ENCODE measurements around the gene PSMG3.

PSMG3 gene

DNA sequence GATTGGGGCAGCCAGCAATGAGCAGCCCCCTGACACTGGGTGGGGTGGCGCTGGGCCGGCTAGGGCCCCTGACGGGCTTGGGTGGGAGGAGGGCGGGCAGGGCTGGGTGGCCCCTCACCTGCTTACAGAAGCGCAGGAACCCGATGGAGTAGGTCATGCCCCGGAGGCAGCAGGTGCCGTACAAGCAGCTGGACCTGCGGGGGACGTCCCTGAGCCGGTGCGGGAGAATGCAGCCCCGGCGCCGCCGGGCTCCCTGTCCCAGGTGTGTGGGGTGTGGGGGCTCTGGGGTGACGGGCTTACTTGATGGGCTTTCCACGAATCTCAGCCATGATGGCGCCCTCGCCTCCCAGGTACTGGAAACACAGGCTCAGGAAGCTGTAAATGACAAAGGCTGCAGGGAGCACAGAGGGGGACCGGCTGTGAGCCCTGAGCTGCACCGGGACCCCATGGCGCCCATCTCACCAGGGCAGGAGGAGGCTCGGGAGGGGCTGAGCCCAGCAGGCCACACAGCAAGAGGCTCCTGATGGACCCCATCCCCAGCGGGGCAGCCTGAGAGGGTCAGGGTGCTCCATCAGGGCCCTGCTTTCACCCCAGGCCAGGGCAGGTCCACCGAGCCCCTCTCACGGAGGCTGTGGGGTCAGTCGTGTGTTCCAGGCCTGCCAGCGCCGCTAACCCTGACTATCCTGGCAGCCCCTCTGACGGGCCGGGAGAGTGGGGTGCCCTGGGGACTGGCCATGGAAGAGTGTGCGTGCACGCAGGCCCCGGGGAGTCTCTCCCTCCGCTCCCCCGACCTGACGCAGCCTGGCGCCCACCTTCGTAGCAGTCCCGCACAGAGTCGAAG is 19.6 kb downstream of the PSMG3 start:
- H3K27ac Mint-ChIP-seq: no peak overlapping the region

DNA sequence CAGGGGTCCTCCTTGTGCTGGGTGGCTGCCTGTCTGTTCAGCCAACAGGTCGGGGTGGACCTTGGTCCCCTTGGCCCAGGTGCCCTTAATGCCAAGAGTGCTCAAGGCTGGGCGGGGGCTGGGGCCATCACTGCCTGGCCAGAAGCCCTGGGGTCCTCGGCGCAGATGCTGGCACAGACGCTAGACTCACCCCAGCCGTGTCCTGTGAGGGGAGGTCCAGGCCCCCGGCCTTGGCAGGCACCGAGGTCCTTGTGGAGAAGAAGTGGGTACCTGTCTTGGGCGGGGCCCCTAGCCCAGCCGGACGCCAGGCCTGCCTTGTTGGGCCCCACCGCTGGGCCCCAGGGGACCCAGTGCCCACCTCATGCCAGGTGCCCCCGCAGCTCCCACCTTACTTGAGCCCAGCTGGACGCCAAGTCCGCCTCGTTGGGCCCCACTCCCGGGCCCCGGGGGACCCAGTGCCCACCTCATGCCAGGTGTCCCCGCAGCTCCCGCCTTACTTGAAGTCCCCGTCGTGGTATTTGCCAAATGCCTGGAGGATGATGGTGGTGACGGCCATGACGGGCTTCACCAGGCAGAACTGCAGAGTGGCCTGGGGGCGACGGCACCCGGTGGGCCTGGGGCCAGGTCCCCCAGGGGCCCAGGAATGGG is 20.4 kb downstream of the PSMG3 start:
- Mint-ChIP-seq H3K36me3 (ENCODE audit: low read depth) (no peaks in the 10 kb centered on the region), H3K4me3 (no peak overlapping the region), H3K9me3 (no peaks in the 10 kb centered on the region), H3K4me1 (ENCODE audit: low read depth) (no peaks in the 10 kb centered on the region), H3K27ac (no peak overlapping the region), H3K27me3 (ENCODE audit: low read depth) (no peaks in the 10 kb centered on the region)

More for the DNA sequence above, 19.6 kb downstream of the PSMG3 start:
- no peaks in the 10 kb centered on the region for H3K9me3 Mint-ChIP-seq
- no peaks in the 10 kb centered on the region for H3K27me3 Mint-ChIP-seq (ENCODE audit: low read depth)
- no peaks in the 10 kb centered on the region for H3K4me1 Mint-ChIP-seq (ENCODE audit: low read depth)
- H3K4me3 Mint-ChIP-seq: no peak overlapping the region
- no peaks in the 10 kb centered on the region for H3K36me3 Mint-ChIP-seq (ENCODE audit: low read depth)

DNA sequence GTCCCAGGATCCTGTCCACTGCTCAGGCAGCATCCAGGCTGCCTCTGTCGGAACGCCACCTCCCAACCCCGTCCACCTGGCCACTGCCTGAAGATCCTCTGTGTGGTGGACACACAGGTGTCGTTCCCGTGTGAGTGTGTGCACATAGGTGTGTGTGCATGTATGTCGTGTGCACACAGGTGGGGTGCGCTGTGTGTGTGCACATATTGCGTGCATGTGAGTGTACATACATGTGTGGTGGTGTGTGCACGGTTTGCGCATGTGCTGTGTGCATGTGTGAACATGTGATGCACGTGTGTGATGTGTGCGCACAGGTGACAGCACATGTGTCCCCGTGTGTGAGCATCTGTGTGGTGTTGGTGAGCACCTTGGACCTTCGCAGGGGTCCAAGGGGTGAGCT is 20.9 kb downstream of the PSMG3 start:
- H3K27me3 Mint-ChIP-seq (ENCODE audit: low read depth): no peaks in the 10 kb centered on the region
- H3K27ac Mint-ChIP-seq: no peak overlapping the region
- H3K9me3 Mint-ChIP-seq: no peaks in the 10 kb centered on the region
- H3K4me1 Mint-ChIP-seq (ENCODE audit: low read depth): no peaks in the 10 kb centered on the region
- H3K4me3 Mint-ChIP-seq: no peak overlapping the region
- no peaks in the 10 kb centered on the region for H3K36me3 Mint-ChIP-seq (ENCODE audit: low read depth)

DNA sequence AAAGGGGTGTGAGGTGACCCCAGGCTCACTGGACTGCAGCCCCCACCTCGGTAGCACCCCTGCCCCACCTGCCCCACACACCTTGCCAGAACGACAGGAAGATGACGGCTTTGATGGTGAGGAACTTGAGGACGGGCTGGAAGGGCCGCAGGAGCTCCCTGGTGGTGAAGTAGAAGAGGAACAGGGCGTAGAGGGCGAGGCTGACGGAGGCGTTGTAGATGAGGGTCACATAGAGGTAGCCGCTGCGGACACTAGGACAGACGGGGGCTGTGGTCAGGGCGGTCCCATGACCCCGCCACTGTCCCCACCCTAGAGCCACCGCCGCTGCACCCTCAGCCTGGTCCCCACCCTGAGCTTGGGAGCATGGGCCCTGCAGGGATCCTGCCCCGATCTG is 21.4 kb downstream of the PSMG3 start:
- Mint-ChIP-seq H3K27ac (no peak overlapping the region), H3K9me3 (no peaks in the 10 kb centered on the region), H3K4me3 (no peak overlapping the region)

DNA sequence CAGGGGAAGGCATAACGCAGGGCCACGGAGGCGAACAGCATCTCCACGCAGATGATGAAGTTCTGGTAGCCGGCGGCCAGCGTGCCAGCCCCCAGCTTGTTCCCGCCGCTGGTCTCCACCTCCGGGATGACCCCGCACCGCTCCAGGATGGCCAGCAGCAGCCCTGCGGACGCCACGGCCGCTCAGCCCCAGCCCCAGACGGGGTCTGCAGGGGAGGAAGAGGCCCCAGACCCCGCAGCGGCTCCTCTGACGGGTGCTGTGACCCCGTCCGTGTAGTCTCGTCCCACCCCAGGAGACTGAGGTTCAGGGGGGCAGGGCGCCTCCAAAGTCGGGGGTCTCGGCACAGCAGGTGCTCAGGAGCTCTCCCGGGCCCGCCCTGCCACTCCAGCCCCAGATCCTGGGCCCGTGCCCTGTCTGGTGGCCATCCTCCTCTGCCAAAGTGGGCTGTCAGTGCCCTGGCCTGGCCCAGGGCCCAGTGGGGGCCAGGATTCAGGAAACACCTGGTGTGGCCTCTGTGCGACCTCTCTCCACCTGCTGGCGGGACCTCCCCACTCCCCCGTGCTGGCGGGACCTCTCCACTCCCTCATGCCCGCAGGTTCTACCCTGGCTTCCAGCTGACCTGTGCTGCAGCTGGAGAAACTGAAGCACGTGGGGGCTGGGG is 21.9 kb downstream of the PSMG3 start:
- Mint-ChIP-seq H3K9me3 (no peaks in the 10 kb centered on the region), H3K4me3 (no peak overlapping the region), H3K4me1 (ENCODE audit: low read depth) (no peaks in the 10 kb centered on the region), H3K27ac (no peak overlapping the region), H3K27me3 (ENCODE audit: low read depth) (no peaks in the 10 kb centered on the region), H3K36me3 (ENCODE audit: low read depth) (no peaks in the 10 kb centered on the region)

More for the DNA sequence above, 21.4 kb downstream of the PSMG3 start:
- H3K4me1 Mint-ChIP-seq (ENCODE audit: low read depth): no peaks in the 10 kb centered on the region
- no peaks in the 10 kb centered on the region for H3K36me3 Mint-ChIP-seq (ENCODE audit: low read depth)
- no peaks in the 10 kb centered on the region for H3K27me3 Mint-ChIP-seq (ENCODE audit: low read depth)

DNA sequence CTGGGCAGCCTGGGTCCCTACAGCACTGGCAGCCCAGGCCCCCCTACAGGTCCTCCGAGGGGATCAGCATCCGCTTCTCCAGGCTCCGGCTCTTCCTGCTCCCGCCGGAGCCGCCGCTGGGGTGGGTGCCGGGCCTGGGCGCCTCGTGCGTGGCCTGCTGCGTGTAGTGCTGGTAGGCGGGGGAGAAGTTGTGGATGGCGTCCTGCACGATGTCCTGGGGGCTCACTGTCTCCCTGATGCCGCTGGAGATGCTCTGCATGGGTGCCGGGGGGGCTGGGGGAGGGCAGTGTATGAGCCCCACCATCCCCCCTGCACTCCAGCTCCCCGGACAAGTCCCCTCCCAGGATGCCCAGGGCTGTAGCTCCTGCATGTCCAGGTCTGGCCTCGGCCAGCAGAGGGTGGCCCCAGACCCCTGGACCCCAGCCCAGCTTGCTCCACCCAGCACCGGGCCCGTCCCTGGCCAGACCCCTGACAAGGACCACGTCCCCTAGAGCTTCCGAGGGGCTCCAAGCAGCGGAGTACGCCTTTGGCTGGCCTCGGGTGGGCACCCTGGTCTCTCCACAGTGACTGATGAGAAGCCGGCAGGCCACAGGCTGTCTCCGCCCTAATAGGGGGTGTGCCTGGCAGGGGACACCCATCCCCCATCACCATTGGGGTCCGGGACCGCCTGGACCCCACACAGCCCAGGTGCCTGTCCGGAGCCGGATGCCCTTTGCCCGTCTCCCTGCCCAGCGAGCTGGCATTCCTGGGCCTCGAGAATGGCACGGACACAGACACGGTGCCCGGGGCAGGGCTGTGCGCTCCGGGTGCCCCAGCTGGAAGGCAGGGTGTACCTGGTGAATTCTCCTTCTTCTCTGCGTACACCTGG is 22.7 kb downstream of the PSMG3 start:
- no peaks in the 10 kb centered on the region for H3K27me3 Mint-ChIP-seq (ENCODE audit: low read depth)
- no peaks in the 10 kb centered on the region for H3K4me1 Mint-ChIP-seq (ENCODE audit: low read depth)
- peaks cover 3% of the 10 kb centered on the region for H3K36me3 Mint-ChIP-seq (ENCODE audit: low read depth)
- H3K4me3 Mint-ChIP-seq: no peak overlapping the region
- H3K27ac Mint-ChIP-seq: no peak overlapping the region
- H3K9me3 Mint-ChIP-seq: no peaks in the 10 kb centered on the region

DNA sequence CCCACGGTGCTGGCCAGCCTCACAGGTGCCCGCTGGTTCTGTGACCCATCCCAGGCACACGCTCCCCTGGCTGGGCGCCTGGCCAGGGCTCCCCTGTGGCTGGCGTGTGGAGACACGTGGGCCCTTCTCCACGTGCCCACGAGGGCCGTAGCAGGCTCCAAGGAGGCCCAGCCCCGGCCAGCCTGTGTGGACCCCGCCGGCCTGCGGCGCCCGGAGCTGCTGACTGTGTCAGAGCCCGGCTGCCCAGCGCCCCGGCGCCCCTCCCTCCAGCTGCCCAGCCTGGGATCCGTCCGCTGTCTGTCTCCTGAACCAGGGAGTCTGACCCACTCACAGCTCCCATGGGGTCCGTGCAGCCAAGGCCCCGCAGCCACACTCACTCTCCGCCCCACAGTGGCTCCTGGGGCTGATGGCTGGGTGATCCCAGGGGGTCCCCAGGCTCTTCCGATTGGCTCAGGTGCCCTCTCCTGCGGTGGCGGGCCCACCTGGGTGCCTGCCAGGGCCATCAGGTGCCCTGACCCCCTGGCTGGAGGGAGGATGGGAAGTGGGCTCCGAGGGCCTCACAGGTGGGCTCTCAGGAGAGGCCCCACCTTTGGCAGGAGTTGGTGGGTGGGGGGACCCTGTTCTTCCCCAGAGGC is 23.4 kb downstream of the PSMG3 start:
- Mint-ChIP-seq H3K9me3 (no peaks in the 10 kb centered on the region), H3K36me3 (ENCODE audit: low read depth) (peaks cover 6% of the 10 kb centered on the region), H3K4me3 (no peak overlapping the region), H3K27me3 (ENCODE audit: low read depth) (no peaks in the 10 kb centered on the region), H3K4me1 (ENCODE audit: low read depth) (no peaks in the 10 kb centered on the region), H3K27ac (no peak overlapping the region)

DNA sequence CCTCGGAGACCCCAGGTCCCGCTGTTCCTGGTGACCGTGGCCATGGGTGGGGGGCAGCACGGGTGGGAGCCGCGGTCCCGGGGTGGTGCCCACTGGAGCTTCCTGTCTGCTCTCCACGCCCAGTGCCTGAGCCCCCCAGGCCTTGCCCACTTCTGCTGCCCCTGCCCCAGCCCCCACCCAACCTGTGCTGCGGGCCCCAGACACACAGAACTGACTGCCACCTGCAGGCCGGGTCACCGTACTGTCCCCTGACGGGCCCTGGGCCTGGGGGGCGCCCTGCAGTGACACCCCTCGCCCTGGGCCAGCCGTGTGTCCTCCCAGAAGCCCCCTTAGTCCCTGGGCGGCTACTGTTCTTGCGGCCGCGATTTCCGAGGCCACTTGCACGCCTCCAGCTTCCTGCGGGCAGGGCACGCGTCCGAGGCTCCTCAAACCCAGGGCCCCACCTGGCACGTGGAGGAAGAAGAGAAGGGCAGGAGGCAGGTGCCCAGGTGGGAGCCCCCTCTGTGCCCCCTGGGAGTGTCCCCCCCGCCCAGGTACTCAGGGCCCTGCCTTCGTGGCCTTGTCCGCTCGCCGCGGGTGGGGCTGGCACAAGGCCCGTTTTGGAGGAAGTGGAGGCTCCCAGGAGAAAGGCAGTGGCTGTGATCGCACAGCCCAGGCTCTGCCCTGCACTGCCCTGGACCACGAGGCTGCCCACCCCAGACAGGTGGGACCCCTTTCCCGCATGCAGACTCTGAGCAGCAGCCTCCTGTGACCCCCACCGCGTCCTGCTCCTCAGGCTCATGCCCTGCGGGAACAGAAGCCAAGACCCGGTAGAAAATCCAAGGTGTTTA is 24.2 kb downstream of the PSMG3 start:
- peaks cover 6% of the 10 kb centered on the region for H3K36me3 Mint-ChIP-seq (ENCODE audit: low read depth)
- no peak overlapping the region for H3K4me3 Mint-ChIP-seq
- H3K27me3 Mint-ChIP-seq (ENCODE audit: low read depth): no peaks in the 10 kb centered on the region
- H3K27ac Mint-ChIP-seq: no peak overlapping the region
- no peaks in the 10 kb centered on the region for H3K4me1 Mint-ChIP-seq (ENCODE audit: low read depth)
- H3K9me3 Mint-ChIP-seq: no peaks in the 10 kb centered on the region

DNA sequence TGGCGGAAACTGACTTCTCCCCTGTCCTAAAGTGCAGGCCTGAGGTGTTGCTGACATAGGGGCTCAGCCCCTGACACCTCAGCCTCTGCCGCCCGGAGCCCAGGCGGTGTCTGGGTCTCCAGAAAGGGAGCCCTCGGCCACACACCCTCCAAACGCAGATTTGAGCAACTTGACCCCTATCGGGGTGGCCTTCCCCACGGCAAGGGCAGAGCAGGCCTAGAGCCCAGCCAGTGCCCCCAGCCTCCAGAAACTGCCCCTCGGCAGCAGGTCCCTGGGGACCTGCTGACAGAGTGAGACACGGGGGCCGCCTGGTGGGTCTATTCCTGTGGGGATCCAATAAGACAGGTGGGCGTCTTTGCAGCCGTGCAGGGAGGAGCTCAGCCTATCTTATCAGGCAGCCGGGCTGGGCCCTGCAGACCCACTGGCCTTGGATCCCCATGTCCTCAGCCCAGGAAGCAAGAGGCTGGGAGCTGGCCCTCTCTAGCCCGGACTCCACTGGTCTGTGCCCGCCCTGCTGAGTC is 24.9 kb downstream of the PSMG3 start:
- H3K36me3 Mint-ChIP-seq (ENCODE audit: low read depth): peaks cover 6% of the 10 kb centered on the region
- H3K9me3 Mint-ChIP-seq: no peaks in the 10 kb centered on the region
- no peak overlapping the region for H3K27ac Mint-ChIP-seq
- no peaks in the 10 kb centered on the region for H3K27me3 Mint-ChIP-seq (ENCODE audit: low read depth)
- no peaks in the 10 kb centered on the region for H3K4me1 Mint-ChIP-seq (ENCODE audit: low read depth)
- H3K4me3 Mint-ChIP-seq: no peak overlapping the region

DNA sequence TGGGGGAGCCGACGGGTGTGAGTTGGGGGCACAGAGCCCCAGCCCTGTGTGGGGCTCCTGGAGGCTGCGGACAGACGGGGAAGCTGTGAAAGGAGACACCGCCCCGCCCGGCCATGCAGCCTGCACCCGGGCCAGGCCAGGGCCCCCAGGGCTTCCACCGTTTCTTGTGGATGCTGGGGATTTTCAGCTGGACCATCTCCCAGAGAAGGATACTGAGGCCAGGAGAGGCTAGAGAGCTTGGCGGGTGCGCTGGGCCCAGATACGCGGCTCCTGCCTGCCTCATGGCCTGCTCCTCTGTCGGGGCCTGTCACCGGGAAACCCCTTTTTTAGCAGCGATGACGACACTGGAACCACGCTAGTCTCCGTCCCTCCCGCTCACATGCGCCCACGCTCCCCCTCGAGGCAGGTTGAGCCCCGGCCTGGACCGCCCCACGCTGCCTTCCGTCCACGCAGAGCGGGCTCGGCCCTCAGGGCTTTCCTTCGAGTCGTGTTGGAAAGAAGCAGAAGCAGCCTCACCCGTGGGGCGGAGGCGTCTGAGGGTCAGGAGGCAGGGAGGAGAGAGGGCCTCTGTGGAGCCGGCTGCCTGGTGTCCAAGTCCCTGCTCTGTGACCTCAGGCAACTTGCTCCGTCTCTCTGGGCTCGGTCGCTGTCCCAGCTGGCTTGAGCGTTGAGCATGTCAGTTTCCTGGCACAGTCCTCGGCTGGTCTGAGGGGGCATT is 25.5 kb downstream of the PSMG3 start:
- peaks cover 6% of the 10 kb centered on the region for H3K36me3 Mint-ChIP-seq (ENCODE audit: low read depth)
- H3K9me3 Mint-ChIP-seq: no peaks in the 10 kb centered on the region
- no peaks in the 10 kb centered on the region for H3K27me3 Mint-ChIP-seq (ENCODE audit: low read depth)
- no peaks in the 10 kb centered on the region for H3K4me1 Mint-ChIP-seq (ENCODE audit: low read depth)
- no peak overlapping the region for H3K4me3 Mint-ChIP-seq
- no peak overlapping the region for H3K27ac Mint-ChIP-seq

DNA sequence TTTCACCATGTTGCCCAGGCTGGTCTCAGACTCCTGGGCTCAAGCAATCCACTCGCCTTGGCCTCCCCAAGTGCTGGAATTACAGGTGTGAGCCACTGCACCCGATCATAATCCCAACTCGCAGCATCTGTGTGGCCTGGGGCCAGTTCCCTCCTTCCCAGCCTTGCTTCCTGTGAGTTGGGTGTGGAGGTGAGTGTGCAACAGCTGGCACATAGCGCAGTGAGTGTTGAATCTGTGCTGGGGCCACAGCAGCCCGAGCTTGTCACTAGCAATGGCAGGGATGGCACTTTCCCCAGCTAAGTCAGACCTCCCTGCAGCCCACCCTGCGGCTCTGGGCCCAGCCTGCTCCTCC is 26.0 kb downstream of the PSMG3 start:
- H3K27ac Mint-ChIP-seq: no peak overlapping the region
- H3K9me3 Mint-ChIP-seq: no peaks in the 10 kb centered on the region
- H3K27me3 Mint-ChIP-seq (ENCODE audit: low read depth): no peaks in the 10 kb centered on the region

DNA sequence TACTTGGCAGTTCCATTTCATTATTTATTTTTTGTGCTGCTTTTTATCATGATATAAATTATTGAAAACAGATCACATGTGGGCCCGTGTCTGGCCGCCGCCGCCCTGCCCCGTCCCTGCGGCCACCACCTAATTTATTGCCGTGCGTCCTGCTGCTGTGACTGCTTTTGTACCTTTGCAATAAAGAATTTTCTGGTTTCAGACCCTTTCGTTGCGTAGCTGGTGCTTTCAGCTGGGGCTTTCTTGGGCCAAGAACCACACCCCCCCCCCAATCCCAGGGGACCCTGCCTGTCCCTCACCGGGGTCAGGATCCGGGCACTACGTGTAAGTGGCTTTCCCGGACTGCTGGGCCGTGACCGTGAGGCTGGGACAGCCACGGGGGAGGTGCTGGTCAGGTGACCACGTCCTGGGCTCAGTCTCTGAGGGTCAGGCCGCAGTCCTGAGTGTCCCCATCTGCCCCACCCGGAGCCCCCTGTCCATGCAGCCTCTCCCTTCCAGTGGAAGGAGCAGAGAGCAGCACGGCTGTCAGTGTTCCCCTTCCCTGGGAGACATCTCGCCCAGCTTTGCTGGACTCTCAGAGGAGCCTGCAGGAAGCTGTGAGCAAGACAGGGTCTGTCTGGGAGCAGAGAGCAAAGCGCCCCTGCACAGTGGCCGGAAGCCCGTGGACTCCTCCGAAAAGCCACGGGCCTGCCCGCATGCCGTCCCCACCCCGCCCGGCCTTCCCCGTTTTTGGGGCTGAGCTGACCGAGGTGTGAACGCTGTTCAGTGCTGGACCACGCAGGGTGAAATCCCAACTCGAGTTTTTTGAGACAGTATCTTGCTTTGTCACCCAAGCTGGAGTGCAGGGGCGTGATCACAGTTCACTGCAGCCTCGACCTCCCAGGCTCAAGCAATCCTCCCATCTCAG is 26.7 kb downstream of the PSMG3 start:
- no peak overlapping the region for H3K4me3 Mint-ChIP-seq
- no peaks in the 10 kb centered on the region for H3K4me1 Mint-ChIP-seq (ENCODE audit: low read depth)
- peaks cover 6% of the 10 kb centered on the region for H3K36me3 Mint-ChIP-seq (ENCODE audit: low read depth)
- H3K27ac Mint-ChIP-seq: no peak overlapping the region
- no peaks in the 10 kb centered on the region for H3K27me3 Mint-ChIP-seq (ENCODE audit: low read depth)
- no peaks in the 10 kb centered on the region for H3K9me3 Mint-ChIP-seq

More for the DNA sequence above, 26.0 kb downstream of the PSMG3 start:
- no peaks in the 10 kb centered on the region for H3K4me1 Mint-ChIP-seq (ENCODE audit: low read depth)
- no peak overlapping the region for H3K4me3 Mint-ChIP-seq
- H3K36me3 Mint-ChIP-seq (ENCODE audit: low read depth): peaks cover 6% of the 10 kb centered on the region
